Keratinocyte (primary cell): ENCODE measurements around the gene SECTM1.
A peak's percentile ranks its signal among the peaks of the same experiment; 100 is the strongest.

ENCODE experiments used
- CTCF ChIP-seq, 3 experiments: IDR thresholded peaks in 1 of 3; conservative IDR thresholded peaks in 1 of 3; optimal IDR thresholded peaks in 1 of 3; 2 replicates in 2 of 3; 3 replicates in 1 of 3; pipeline versions ENCODE3 to v1.5.1; 2011; ENCODE audit warnings: low read length in 3 of 3, mild to moderate bottlenecking in 3 of 3, moderate library complexity in 2 of 3, control low read depth in 1 of 3, inconsistent platforms in 1 of 3; ENCODE audit not compliant: insufficient read depth in 2 of 3; ENCODE audit errors: extremely low read depth in 1 of 3
- EZH2 ChIP-seq: IDR thresholded peaks from one replicate; pipeline ENCODE4 v1.6.1; 2012; ENCODE audit warnings: inconsistent platforms, mild to moderate bottlenecking, low read length, moderate library complexity

- TF ChIP-seq EZH2, result peak; percentile 71
- no peak for TF ChIP-seq CTCF (optimal IDR thresholded peaks at IDR 0.05 in 1 of 3, IDR thresholded peaks at IDR 0.05 in 1 of 3, conservative IDR thresholded peaks at IDR 0.05 in 1 of 3; ENCODE audit: extremely low read depth in 1 of 3, insufficient read depth in 2 of 3, low read length in 3 of 3)
These were observed 38.0 kb upstream of the SECTM1 start, which contains the start of gene UTS2R for GRCh38 chr17:82371333-82372248.
